Stimulated activated effector memory CD8-positive, alpha-beta T cell treated with anti-CD3 and anti-CD28 coated beads, Interleukin-12 subunit alpha, Interleukin-12 subunit beta, amount 100 ng/mL, for 72 hours (primary cell): ENCODE measurements around the gene HES7.

Source experiments
- ATAC-seq: fragments of 150-1000 bp; cut with Tn5 transposase; 2 replicates; pipeline ENCODE4 v1.10.0; 2021
- DNase-seq, 2 donors: peaks; one replicate each; pipeline ENCODE4 v3.0.0; 2021 to 2022; ENCODE audit warnings: low spot score in 2 of 2
- H3K27ac Mint-ChIP-seq: one replicate; pipeline ENCODE4 v1.8.0; 2022; ENCODE audit warnings: mild to moderate bottlenecking, mixed read lengths
- H3K36me3 Mint-ChIP-seq: one replicate; pipeline ENCODE4 v1.8.0; 2022; ENCODE audit warnings: mild to moderate bottlenecking, mixed read lengths
- H3K4me1 Mint-ChIP-seq: one replicate; pipeline ENCODE4 v1.8.0; 2022; ENCODE audit warnings: mixed read lengths
- H3K4me3 Mint-ChIP-seq: one replicate; pipeline ENCODE4 v1.8.0; 2022; ENCODE audit warnings: mild to moderate bottlenecking, mixed read lengths
- H3K9me3 Mint-ChIP-seq: one replicate; pipeline ENCODE4 v1.8.0; 2022; ENCODE audit warnings: mixed read lengths

The HES7 gene

GRCh38 chr17:8159459-8160223 is 35.7 kb upstream of the HES7 start:
- peaks cover 52% of the 10 kb centered on the region for H3K36me3 Mint-ChIP-seq

DNA sequence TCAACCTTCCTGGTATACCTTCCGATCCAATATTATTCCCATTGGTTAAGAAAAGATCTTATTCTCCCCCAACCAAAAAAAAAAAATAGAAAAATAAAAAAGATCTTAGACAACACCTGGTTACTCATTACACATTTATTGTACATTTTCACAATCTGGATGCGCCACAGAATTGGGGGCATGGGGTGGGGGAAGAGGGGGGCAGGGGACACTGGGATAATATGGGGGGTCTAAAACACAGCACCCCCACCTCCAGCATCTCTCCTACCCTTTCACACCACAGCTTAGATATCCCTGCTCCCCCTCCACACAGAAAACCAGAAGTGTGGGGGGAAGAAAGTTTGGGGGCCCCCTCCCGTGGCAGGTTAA is 35.1 kb upstream of the HES7 start:
- Mint-ChIP-seq H3K4me1 (peaks cover 49% of the 10 kb centered on the region), H3K27ac (peak overlapping the region; percentile 88), H3K4me3 (peak overlapping the region; percentile 81), H3K9me3 (no peaks in the 10 kb centered on the region), H3K36me3 (peaks cover 52% of the 10 kb centered on the region)
- DNase-seq (no peak), ATAC-seq (no peak)

More at GRCh38 chr17:8159459-8160223, 35.7 kb upstream of the HES7 start:
- Mint-ChIP-seq H3K27ac (peak overlapping the region; percentile 98), H3K4me1 (peaks cover 55% of the 10 kb centered on the region), H3K4me3 (peak overlapping the region; percentile 81), H3K9me3 (no peaks in the 10 kb centered on the region)
- ATAC-seq (no peak), DNase-seq (no peak)

DNA sequence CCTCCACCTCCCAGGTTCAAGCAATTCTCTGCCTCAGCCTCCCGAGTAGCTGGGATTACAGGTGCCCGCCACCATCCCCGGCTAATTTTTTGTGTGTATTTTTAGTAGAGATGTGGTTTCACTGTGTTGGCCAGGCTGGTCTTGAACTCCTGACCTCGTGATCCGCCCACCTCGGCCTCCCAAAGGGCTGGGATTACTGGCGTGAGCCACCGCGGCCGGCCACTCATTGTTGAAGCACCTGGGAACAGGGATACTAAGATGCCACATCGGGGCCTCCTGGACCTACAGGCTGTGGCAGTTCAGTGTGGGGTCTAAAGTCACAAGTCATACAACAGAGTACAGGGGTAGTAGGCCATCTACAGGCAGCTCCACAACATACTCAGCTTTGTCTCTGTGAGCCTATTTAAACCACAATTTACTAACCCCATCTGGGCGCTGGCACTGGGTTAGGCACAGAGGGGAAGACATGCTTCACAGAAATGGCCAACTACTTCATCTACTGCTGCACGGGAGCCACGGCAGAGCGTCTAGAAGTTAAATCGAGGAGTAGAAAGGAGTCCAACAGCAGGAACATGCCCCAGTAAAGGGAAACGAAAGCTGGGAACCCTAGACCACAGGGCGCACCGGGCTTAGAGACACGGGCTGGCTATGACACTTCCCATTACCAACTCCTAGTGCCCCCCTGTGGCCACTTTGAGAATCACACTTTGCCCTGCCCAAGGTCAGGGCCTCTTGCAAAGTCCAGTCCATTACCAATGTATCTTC is 34.5 kb upstream of the HES7 start:
- peak; percentile 6 for ATAC-seq
- H3K36me3 Mint-ChIP-seq = peaks cover 52% of the 10 kb centered on the region
- H3K9me3 Mint-ChIP-seq = no peaks in the 10 kb centered on the region
- peak; percentile 87 to 95 for DNase-seq
- H3K27ac Mint-ChIP-seq = peak overlapping the region; percentile 88
- H3K4me3 Mint-ChIP-seq = peak overlapping the region; percentile 81
- H3K4me1 Mint-ChIP-seq = peaks cover 43% of the 10 kb centered on the region

DNA sequence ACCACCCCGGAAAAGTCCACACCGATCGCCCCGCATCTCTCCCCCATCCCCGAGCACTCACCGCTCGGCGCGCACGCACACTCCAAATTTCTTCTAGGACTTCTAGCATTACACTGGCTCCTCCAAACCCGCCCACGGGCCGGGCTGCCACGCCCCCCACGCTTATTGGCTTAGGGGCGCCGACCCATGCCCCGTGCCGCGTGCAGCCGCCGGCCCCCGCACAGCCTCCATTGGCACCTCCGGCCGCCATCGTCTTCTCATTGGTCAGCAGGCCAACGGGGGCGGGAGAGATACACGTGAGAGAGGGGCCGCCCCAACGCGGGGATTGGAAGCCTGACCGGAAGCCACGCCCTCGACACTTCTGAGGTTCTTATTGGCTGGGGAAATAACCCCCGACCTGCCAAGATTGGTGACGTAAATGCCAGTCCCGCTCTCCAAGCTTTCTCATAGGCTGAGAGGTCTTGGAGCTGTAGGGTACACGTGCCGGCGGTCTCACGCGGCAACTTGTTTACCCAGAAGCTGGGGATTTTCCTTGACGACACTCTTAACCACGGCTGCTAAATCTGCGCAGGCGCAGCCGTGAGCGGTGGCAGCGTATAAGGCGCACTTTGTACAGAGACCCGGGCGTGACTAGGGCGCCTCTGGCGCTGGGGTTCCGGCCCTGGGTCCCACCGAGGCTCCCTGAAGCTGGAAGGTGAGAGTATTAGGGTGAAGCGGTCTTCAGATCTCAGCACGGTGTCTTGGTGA is 32.5 kb upstream of the HES7 start:
- no peak overlapping the region for H3K4me3 Mint-ChIP-seq

GRCh38 chr17:8155996-8156245 is 32.0 kb upstream of the HES7 start:
- H3K4me3 Mint-ChIP-seq = no peak overlapping the region
- H3K27ac Mint-ChIP-seq = no peak overlapping the region
- ATAC-seq (no peak), DNase-seq (no peak)
- H3K9me3 Mint-ChIP-seq = no peaks in the 10 kb centered on the region
- H3K36me3 Mint-ChIP-seq = peaks cover 32% of the 10 kb centered on the region
- H3K4me1 Mint-ChIP-seq = peaks cover 35% of the 10 kb centered on the region

More for the DNA sequence above, 32.5 kb upstream of the HES7 start:
- Mint-ChIP-seq H3K9me3 (no peaks in the 10 kb centered on the region), H3K27ac (no peak overlapping the region), H3K36me3 (peaks cover 37% of the 10 kb centered on the region), H3K4me1 (peaks cover 38% of the 10 kb centered on the region)
- DNase-seq (peak; percentile 98 to 100), ATAC-seq (peak; percentile 85)

GRCh38 chr17:8155231-8155995 is 31.5 kb upstream of the HES7 start:
- peaks cover 30% of the 10 kb centered on the region for H3K4me1 Mint-ChIP-seq
- H3K36me3 Mint-ChIP-seq = peaks cover 27% of the 10 kb centered on the region
- ATAC-seq (no peak), DNase-seq (no peak)
- H3K9me3 Mint-ChIP-seq = no peaks in the 10 kb centered on the region
- H3K4me3 Mint-ChIP-seq = no peak overlapping the region
- no peak overlapping the region for H3K27ac Mint-ChIP-seq

- peaks cover 20% of the 10 kb centered on the region for H3K36me3 Mint-ChIP-seq
These were observed 30.8 kb upstream of the HES7 start for GRCh38 chr17:8154608-8155155.

GRCh38 chr17:8153957-8154607 is 30.2 kb upstream of the HES7 start:
- DNase-seq = peak; percentile 77 to 90
- Mint-ChIP-seq H3K4me3 (no peak overlapping the region), H3K9me3 (no peaks in the 10 kb centered on the region), H3K27ac (no peak overlapping the region), H3K4me1 (peaks cover 17% of the 10 kb centered on the region), H3K36me3 (peaks cover 14% of the 10 kb centered on the region)
- ATAC-seq = no peak

More at GRCh38 chr17:8154608-8155155, 30.8 kb upstream of the HES7 start:
- DNase-seq = no peak
- H3K4me1 Mint-ChIP-seq = peaks cover 23% of the 10 kb centered on the region
- no peaks in the 10 kb centered on the region for H3K9me3 Mint-ChIP-seq
- no peak overlapping the region for H3K27ac Mint-ChIP-seq
- H3K4me3 Mint-ChIP-seq = no peak overlapping the region
- no peak for ATAC-seq

GRCh38 chr17:8153525-8153956 is 29.6 kb upstream of the HES7 start:
- no peaks in the 10 kb centered on the region for H3K9me3 Mint-ChIP-seq
- H3K27ac Mint-ChIP-seq = no peak overlapping the region
- peaks cover 8% of the 10 kb centered on the region for H3K36me3 Mint-ChIP-seq
- H3K4me3 Mint-ChIP-seq = no peak overlapping the region
- DNase-seq (no peak), ATAC-seq (no peak)
- peaks cover 13% of the 10 kb centered on the region for H3K4me1 Mint-ChIP-seq

DNA sequence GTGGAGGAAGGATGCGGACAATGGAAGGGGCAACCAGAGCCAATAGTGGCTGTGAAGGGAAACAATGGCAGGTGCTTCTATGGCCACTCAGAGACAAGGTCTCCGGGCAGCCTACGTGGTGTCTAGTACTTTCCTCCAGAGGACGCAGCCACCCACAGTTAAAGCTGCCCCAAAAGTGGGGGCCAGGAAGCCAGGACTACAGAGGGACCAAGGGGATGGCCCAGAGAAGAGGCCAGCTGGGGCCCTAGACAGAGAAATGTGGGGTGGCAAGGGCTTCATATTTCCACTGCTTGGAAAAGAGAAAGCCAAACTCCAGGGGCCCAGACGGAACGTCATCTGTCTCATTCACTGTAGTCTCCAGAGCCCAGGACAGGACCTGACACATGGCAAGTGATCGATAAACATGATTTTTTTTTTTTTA is 29.1 kb upstream of the HES7 start:
- Mint-ChIP-seq H3K4me3 (no peak overlapping the region), H3K36me3 (peaks cover 3% of the 10 kb centered on the region), H3K4me1 (peaks cover 13% of the 10 kb centered on the region), H3K9me3 (no peaks in the 10 kb centered on the region), H3K27ac (no peak overlapping the region)
- no peak for ATAC-seq
- no peak for DNase-seq

DNA sequence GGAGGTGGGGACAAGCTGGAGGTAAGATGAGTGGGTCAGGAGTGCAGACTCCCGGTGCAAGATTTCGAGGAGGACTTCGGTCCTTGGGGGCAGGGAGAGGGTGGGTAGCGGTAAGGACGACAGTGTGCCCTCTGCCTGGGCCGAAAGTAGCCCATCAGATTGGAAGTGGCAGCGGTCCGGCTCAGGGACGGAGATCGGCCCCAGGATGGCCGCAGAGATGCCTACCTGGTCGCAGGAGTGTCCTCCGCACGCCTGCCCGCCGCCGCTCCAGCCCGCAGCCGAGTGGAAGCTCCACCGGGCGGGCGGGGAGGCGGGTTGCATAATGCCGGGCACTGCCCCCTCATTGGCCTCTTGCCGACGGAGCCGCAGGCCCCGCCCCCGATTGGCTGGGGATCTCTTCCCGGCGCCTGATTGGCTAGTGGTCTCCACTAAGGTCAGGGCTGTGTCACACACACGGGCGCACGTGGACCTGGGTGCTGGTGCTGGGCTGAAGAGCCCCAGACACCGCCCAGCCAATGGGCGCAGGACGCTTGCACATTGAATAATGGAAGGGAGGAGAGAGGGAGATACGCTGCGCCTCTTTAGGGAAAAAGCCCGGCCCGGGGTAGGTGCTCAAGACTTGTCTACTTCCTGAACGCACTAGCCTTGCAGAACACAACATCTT is 28.3 kb upstream of the HES7 start, which contains the start of gene PER1:
Gene PER1, minus strand, starts transcription at position 293 of the 664 bp plus-strand sequence. CDS start 1,698 bp downstream, outside the sequence.
- no peaks in the 10 kb centered on the region for H3K36me3 Mint-ChIP-seq

DNA sequence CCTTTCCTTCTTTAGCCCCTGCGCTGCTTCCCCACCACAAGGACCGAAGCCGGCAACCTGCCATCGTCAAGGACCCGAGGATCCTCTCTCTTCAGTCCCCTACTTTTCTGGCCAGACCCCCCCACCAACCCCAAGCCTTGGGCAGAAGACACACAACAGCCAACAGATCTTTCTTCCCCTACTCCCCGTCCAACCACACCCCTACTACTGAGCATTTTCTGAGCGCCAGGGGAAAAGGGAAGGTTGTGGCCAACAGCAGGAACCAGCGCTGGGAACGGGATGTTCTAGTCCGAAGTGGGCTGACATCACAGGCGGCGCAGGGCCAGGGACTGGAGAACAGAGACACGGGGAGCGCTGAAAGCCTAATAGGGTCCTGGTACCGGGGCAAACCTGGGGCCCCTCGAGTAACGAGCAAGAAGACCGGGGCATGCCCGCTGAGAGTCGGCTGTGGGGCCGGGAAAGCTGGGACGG is 27.8 kb upstream of the HES7 start:
- ATAC-seq (no peak), DNase-seq (no peak)
- no peak overlapping the region for H3K4me3 Mint-ChIP-seq
- H3K27ac Mint-ChIP-seq = no peak overlapping the region
- no peaks in the 10 kb centered on the region for H3K9me3 Mint-ChIP-seq
- no peaks in the 10 kb centered on the region for H3K36me3 Mint-ChIP-seq
- H3K4me1 Mint-ChIP-seq = peaks cover 18% of the 10 kb centered on the region

More for the DNA sequence above, 28.3 kb upstream of the HES7 start, which contains the start of gene PER1:
- no peak within 1 kb of the TSS for H3K4me3 Mint-ChIP-seq
- DNase-seq (peak; percentile 79 to 92), ATAC-seq (peak; percentile 54)
- H3K27ac Mint-ChIP-seq = no peak within 1 kb of the TSS
- peaks cover 13% of the 10 kb centered on the region for H3K4me1 Mint-ChIP-seq
- H3K9me3 Mint-ChIP-seq = no peaks in the 10 kb centered on the region

GRCh38 chr17:8151120-8151640 is 27.3 kb upstream of the HES7 start:
- Mint-ChIP-seq H3K36me3 (no peaks in the 10 kb centered on the region), H3K4me3 (no peak overlapping the region), H3K27ac (no peak overlapping the region), H3K4me1 (peaks cover 23% of the 10 kb centered on the region), H3K9me3 (no peaks in the 10 kb centered on the region)
- DNase-seq (peak; percentile 80 to 92), ATAC-seq (peak; percentile 59)
